ENCODE results near the gene AVP.
"Not testable (repeated sequence)": the region's sequence is repeated elsewhere in the genome, so short reads cannot be mapped to it uniquely, and the experiment has no call there.

AVP gene

GRCh38 chr20:3082955-3083952 lies 1.3 kb downstream of the AVP start:
- DNase-seq (ENCODE audit: low spot score) = no peak

- DNase-seq (ENCODE audit: low spot score) = no peak
Observed at GRCh38 chr20:3082306-3082951, 2.1 kb downstream of the AVP start.

GRCh38 chr20:3081641-3082040 lies 2.9 kb downstream of the AVP start:
- DNase-seq (ENCODE audit: low spot score) = no peak

- no peak for DNase-seq (ENCODE audit: low spot score)
Observed at GRCh38 chr20:3080939-3081388, 3.6 kb downstream of the AVP start.

- DNase-seq (ENCODE audit: low spot score) = no peak
Observed at GRCh38 chr20:3077618-3078134, 6.8 kb downstream of the AVP start.

GRCh38 chr20:3075315-3075714 lies 9.2 kb downstream of the AVP start:
- DNase-seq (ENCODE audit: low spot score) = not testable (repeated sequence)

- DNase-seq (ENCODE audit: low spot score) = no peak
Observed at GRCh38 chr20:3074812-3075211, 9.7 kb downstream of the AVP start.

- not testable (repeated sequence) for DNase-seq (ENCODE audit: low spot score)
Observed at GRCh38 chr20:3073251-3073643, 11.3 kb downstream of the AVP start.

- DNase-seq (ENCODE audit: low spot score) = no peak
Observed at GRCh38 chr20:3072530-3073250, 11.8 kb downstream of the AVP start.

GRCh38 chr20:3071610-3072529 lies 12.7 kb downstream of the AVP start, which contains the start of gene OXT:
OXT (plus strand) TSS chr20:3071620; CDS start chr20:3071656, 36 bp downstream.
- peak; percentile 78 for DNase-seq (ENCODE audit: low spot score)

GRCh38 chr20:3071266-3071609 lies 13.3 kb downstream of the AVP start:
- no peak for DNase-seq (ENCODE audit: low spot score)

- DNase-seq (ENCODE audit: low spot score) = no peak
Observed at GRCh38 chr20:3070725-3071124, 13.8 kb downstream of the AVP start.

- DNase-seq (ENCODE audit: low spot score) = peak; percentile 22
Observed at GRCh38 chr20:3068986-3069900, 15.3 kb downstream of the AVP start.

GRCh38 chr20:3068075-3068474 lies 16.4 kb downstream of the AVP start:
- DNase-seq (ENCODE audit: low spot score) = no peak

GRCh38 chr20:3067139-3068014 lies 17.1 kb downstream of the AVP start:
- DNase-seq (ENCODE audit: low spot score) = no peak

- DNase-seq (ENCODE audit: low spot score) = not testable (repeated sequence)
Observed at GRCh38 chr20:3064119-3064518, 20.4 kb downstream of the AVP start.

GRCh38 chr20:3059489-3059888 lies 25.0 kb downstream of the AVP start:
- DNase-seq (ENCODE audit: low spot score) = no peak

GRCh38 chr20:3051385-3052019 lies 33.0 kb downstream of the AVP start:
- DNase-seq (ENCODE audit: low spot score) = no peak

Data from CD4-positive, alpha-beta T cell treated with Interleukin-2 at 100 ng/mL for 4 hours (primary cell).